OCI-LY7 (cell line): ENCODE results near the gene SFXN5. TPM values are rescaled to one million over a fixed set of nuclear protein-coding genes. Genes with fewer than 3 reads are reported as not detected.

ENCODE experiments used
- BruUV-seq: library from RNA; stranded (reverse); fragments of 400-500 nt; replicated peaks from 2 replicates; lab custom pipeline; 2021; lab: Mats Ljungman, UMichigan
- CTCF ChIA-PET: fragments of 300-600 bp; sonication (Branson Sonifier 250); formaldehyde crosslinking; loops from one replicate; lab custom pipeline; 2022; ENCODE audit warnings: antibody characterized with exemption; ENCODE audit not compliant: unreplicated experiment; lab: Charles Lee
- POLR2A ChIA-PET: fragments of 300-600 bp; sonication (Branson Sonifier 250); formaldehyde crosslinking; loops from one replicate; lab custom pipeline; 2022; ENCODE audit warnings: antibody characterized with exemption; lab: Charles Lee
- DNase-seq: peaks from one replicate; pipeline ENCODE4 v3.0.0-alpha.2; 2015; ENCODE audit warnings: low spot score
- H2AFZ ChIP-seq: fragments of 200-600 bp; sonication (generic), shearing (Covaris generic); 2 replicates; pipeline ENCODE4 v1.6.1; 2014; ENCODE audit warnings: mild to moderate bottlenecking, antibody characterized with exemption, low read length, moderate library complexity
- H3K27ac ChIP-seq: fragments of 200-600 bp; sonication (generic); 2 replicates; pipeline ENCODE4 v1.5.1; 2014; ENCODE audit warnings: mixed run types, low read depth, mild to moderate bottlenecking, moderate library complexity, low read length, inconsistent platforms; ENCODE audit not compliant: poor library complexity, severe bottlenecking
- H3K36me3 ChIP-seq: fragments of 200-600 bp; sonication (generic); 2 replicates; pipeline ENCODE4 v1.6.1; 2014; ENCODE audit warnings: mild to moderate bottlenecking, antibody characterized with exemption, low read length, moderate library complexity, mixed read lengths; ENCODE audit not compliant: insufficient read depth
- H3K4me1 ChIP-seq: fragments of 200-600 bp; sonication (generic); 2 replicates; pipeline ENCODE4 v1.5.1; 2014; ENCODE audit warnings: mild to moderate bottlenecking, low read length; ENCODE audit not compliant: insufficient read depth, poor library complexity, severe bottlenecking
- H3K4me2 ChIP-seq: fragments of 200-600 bp; sonication (generic); 2 replicates; pipeline ENCODE4 v1.6.1; 2014; ENCODE audit warnings: mild to moderate bottlenecking, low read length
- H3K4me3 ChIP-seq: fragments of 200-600 bp; sonication (generic); 2 replicates; pipeline ENCODE4 v1.5.1; 2014; ENCODE audit warnings: mild to moderate bottlenecking, low read depth, low read length; ENCODE audit not compliant: poor library complexity, severe bottlenecking
- H3K79me2 ChIP-seq: fragments of 200-600 bp; sonication (generic); 2 replicates; pipeline ENCODE4 v1.6.1; 2016; ENCODE audit warnings: low read depth, mild to moderate bottlenecking, low read length, moderate library complexity, mixed read lengths; ENCODE audit not compliant: insufficient read depth
- H3K9me2 ChIP-seq: fragments of 200-600 bp; sonication (generic); 2 replicates; pipeline ENCODE4 v1.6.1; 2016; ENCODE audit warnings: mild to moderate bottlenecking, low read length, mixed read lengths; ENCODE audit not compliant: insufficient read depth
- H3K9me3 ChIP-seq: fragments of 200-600 bp; sonication (generic); 2 replicates; pipeline ENCODE4 v1.6.1; 2014; ENCODE audit warnings: mild to moderate bottlenecking, mixed run types, low read length, mixed read lengths
- H4K20me1 ChIP-seq: fragments of 200-600 bp; sonication (generic); 2 replicates; pipeline ENCODE4 v1.6.1; 2014; ENCODE audit warnings: mild to moderate bottlenecking, antibody characterized with exemption, low read length, moderate library complexity, mixed read lengths; ENCODE audit not compliant: insufficient read depth
- CTCF ChIP-seq: fragments of 200-600 bp; sonication (generic); conservative IDR thresholded peaks from 2 replicates; pipeline ENCODE4 v1.5.1; 2014; ENCODE audit warnings: mild to moderate bottlenecking, antibody characterized with exemption, low read length, moderate library complexity, mixed read lengths
- EZH2phosphoT487 ChIP-seq: fragments of 200-600 bp; sonication (generic); IDR thresholded peaks from 2 replicates; pipeline ENCODE4 v1.6.1; 2018; ENCODE audit warnings: low read depth, borderline replicate concordance, mild to moderate bottlenecking, mixed run types, antibody characterized with exemption, low read length, moderate library complexity, mixed read lengths
- intact Hi-C: fragments of 100-400 bp; cut with micrococcal nuclease; formaldehyde crosslinking; loops from one replicate; pipeline ENCODE4 v1.10.0; 2022; ENCODE audit not compliant: unreplicated experiment
- total RNA-seq, 2 experiments: library from RNA; depleted of rRNA in 1 of 2; stranded (reverse); fragments of >200 nt in 1 of 2; shearing (Covaris generic) in 1 of 2; gene quantifications; 2 replicates each; pipeline ENCODE4 v1.2.3, GENCODE V29; 2014 to 2022

The SFXN5 gene
- total RNA-seq, 2 experiments from 2014 or later, result 4.5 to 10.5 TPM

DNA sequence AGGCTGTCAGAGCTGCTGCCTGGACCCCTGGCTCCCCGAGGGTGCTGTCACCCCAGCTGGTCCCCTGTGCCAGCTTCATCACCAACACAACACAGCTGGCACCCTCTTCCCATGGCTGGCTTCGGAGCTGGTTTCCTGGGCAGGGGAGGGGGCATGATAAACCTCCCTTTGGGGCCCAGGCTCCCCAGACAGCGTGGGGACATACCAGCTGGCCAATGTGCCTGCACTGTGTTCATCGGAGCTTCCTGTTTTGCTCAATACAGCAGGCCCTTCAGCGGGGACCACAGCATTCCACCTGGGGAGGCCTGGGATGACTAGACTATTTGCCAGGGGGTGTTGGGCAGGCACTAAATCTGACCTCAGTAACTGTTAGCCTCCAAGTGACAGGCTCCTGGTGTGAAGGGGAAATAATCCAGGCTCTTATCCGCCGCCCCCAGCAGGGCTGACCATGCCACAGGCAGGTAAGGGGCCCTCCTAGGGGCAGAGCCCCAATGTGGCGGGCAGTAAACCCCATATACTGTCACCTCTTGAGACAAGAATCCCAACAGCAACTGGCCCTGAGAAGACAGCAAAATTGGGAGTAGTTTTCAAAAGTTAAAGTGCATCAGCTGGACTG is 109.6 kb downstream of the SFXN5 start:
- Histone ChIP-seq H3K9me3 (no peaks in the 10 kb centered on the region), H4K20me1 (no peaks in the 10 kb centered on the region), H3K36me3 (no peaks in the 10 kb centered on the region), H3K79me2 (no peaks in the 10 kb centered on the region), H3K27ac (no peak overlapping the region), H3K4me1 (no peaks in the 10 kb centered on the region), H2AFZ (no peak overlapping the region), H3K4me3 (no peak overlapping the region), H3K4me2 (no peak overlapping the region), H3K9me2 (no peaks in the 10 kb centered on the region)
- CTCF ChIA-PET, result no interaction called here
- DNase-seq, result no peak
- no peak for TF ChIP-seq EZH2phosphoT487
- TF ChIP-seq CTCF, result no peak
- BruUV-seq, result no TSS peak
- POLR2A ChIA-PET, result no interaction called here
- intact Hi-C loops, result no loop called here

DNA sequence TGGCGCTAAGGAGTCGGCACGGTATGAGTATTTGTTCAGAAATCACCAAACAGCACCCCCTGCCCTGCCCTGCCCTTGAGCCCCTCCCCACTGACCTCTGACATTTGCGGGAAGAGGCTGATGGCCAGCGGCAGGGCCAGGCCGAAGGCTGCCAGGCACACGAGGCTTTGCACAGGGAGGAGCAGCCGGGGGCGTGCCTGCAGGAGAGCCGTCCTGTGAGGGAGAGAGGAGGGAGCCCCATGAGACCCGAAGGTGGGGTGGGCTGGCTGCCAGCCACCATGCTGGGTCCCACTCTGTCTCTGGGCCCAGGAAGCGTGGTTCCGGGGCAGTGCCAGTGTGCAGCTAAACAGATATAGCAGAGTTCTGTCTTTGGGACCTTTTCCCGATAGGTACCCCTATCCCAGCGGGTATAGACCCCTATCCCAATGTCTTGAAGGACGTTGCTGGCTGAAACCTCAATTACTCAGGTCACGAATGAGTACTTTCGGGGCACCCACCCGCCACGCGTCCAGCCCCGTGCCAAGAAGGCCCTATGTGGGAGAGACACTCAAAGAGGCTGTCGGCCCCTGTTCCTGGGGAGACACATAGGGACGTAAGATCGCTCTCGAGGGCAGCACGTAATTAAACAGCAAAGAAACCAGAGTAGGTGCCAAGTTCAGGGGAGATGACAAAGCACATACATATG is 110.3 kb downstream of the SFXN5 start:
- Histone ChIP-seq H3K27ac (no peak overlapping the region), H3K79me2 (no peaks in the 10 kb centered on the region), H4K20me1 (no peaks in the 10 kb centered on the region), H3K9me2 (no peaks in the 10 kb centered on the region), H2AFZ (no peak overlapping the region), H3K36me3 (no peaks in the 10 kb centered on the region), H3K4me3 (no peak overlapping the region), H3K4me2 (no peak overlapping the region), H3K4me1 (no peaks in the 10 kb centered on the region), H3K9me3 (no peaks in the 10 kb centered on the region)
- POLR2A ChIA-PET, result no interaction called here
- CTCF ChIA-PET, result no interaction called here
- no TSS peak for BruUV-seq
- no peak for TF ChIP-seq EZH2phosphoT487
- TF ChIP-seq CTCF, result no peak
- no peak for DNase-seq
- intact Hi-C loops, result no loop called here
